CD14-positive monocyte (primary cell): Measurements from ENCODE around the gene NCCRP1. TPM values are rescaled to one million over a fixed set of nuclear protein-coding genes. Genes with fewer than 3 reads are reported as not detected.

Experiments used
- DNase-seq, 3 donors: peaks; one replicate each; pipeline ENCODE4 v3.0.0-alpha.2; 2011 to 2022
- H2AFZ ChIP-seq: 2 replicates; pipeline ENCODE4 v1.6.0; 2012; ENCODE audit warnings: mild to moderate bottlenecking, low read depth, low read length, inconsistent platforms; ENCODE audit not compliant: insufficient read depth, poor library complexity, severe bottlenecking
- H3K27ac ChIP-seq, 2 donors: 1 replicate in 1 of 2; 2 replicates in 1 of 2; pipeline ENCODE4 v1.5.1; 2012 to 2013; ENCODE audit warnings: low read length in 2 of 2, control low read depth in 1 of 2, inconsistent platforms in 1 of 2, low read depth in 1 of 2, mild to moderate bottlenecking in 1 of 2
- H3K27me3 ChIP-seq, 2 donors: one replicate each; pipeline versions ENCODE4 v1.6.0 to v1.6.1; 2011 to 2013; ENCODE audit warnings: low read length in 2 of 2; ENCODE audit not compliant: control insufficient read depth in 2 of 2, insufficient read depth in 2 of 2
- H3K36me3 ChIP-seq, 2 donors: replicated peaks in 1 of 2; 1 replicate in 1 of 2; 2 replicates in 1 of 2; pipeline versions ENCODE4 v1.5.1 to v1.6.1; 2012 to 2013; ENCODE audit warnings: low read length in 2 of 2, control low read depth in 1 of 2, inconsistent platforms in 1 of 2, mild to moderate bottlenecking in 1 of 2; ENCODE audit not compliant: insufficient read depth in 2 of 2, control insufficient read depth in 1 of 2
- H3K4me1 ChIP-seq, 2 donors: 1 replicate in 1 of 2; 2 replicates in 1 of 2; pipeline versions ENCODE4 v1.5.1 to v1.6.1; 2012 to 2013; ENCODE audit warnings: low read length in 2 of 2, control low read depth in 1 of 2, inconsistent platforms in 1 of 2, mild to moderate bottlenecking in 1 of 2, moderate library complexity in 1 of 2; ENCODE audit not compliant: insufficient read depth in 2 of 2, control insufficient read depth in 1 of 2
- H3K4me2 ChIP-seq: replicated peaks from 2 replicates; pipeline ENCODE3; 2012; ENCODE audit warnings: low read length, moderate library complexity, mild to moderate bottlenecking; ENCODE audit not compliant: poor library complexity, severe bottlenecking; ENCODE audit errors: extremely low read depth
- H3K4me3 ChIP-seq, 3 experiments: fragments of 200-600 bp in 1 of 3; sonication (generic) in 1 of 3; replicated peaks in 1 of 3; 1 replicate in 2 of 3; 2 replicates in 1 of 3; pipeline ENCODE4 v1.5.1; 2011 to 2013; ENCODE audit warnings: low read length in 3 of 3, mild to moderate bottlenecking in 3 of 3, control low read depth in 2 of 3, low read depth in 2 of 3, inconsistent platforms in 1 of 3, moderate library complexity in 1 of 3
- H3K79me2 ChIP-seq: 2 replicates; pipeline ENCODE4 v1.6.0; 2012; ENCODE audit warnings: mild to moderate bottlenecking, control low read depth, inconsistent platforms, low read length, moderate library complexity; ENCODE audit not compliant: insufficient read depth
- H3K9ac ChIP-seq: 2 replicates; pipeline ENCODE4 v1.6.0; 2017; ENCODE audit warnings: low read length, mild to moderate bottlenecking; ENCODE audit not compliant: insufficient read depth, poor library complexity, severe bottlenecking
- H3K9me3 ChIP-seq, 2 donors: replicated peaks in 1 of 2; 1 replicate in 1 of 2; 2 replicates in 1 of 2; pipeline versions ENCODE4 v1.5.1 to v1.6.1; 2012 to 2013; ENCODE audit warnings: low read length in 2 of 2, control low read depth in 1 of 2; ENCODE audit not compliant: control insufficient read depth in 1 of 2, insufficient read depth in 1 of 2
- H4K20me1 ChIP-seq: 2 replicates; pipeline ENCODE4 v1.6.0; 2012; ENCODE audit warnings: mild to moderate bottlenecking, low read length, control low read depth, moderate library complexity; ENCODE audit not compliant: insufficient read depth
- H3K27ac Mint-ChIP-seq, 7 donors: one replicate each; pipeline ENCODE4 v1.8.0; 2020; ENCODE audit warnings: mild to moderate bottlenecking in 7 of 7, mixed read lengths in 7 of 7, moderate library complexity in 6 of 7, inconsistent platforms in 2 of 7
- H3K27me3 Mint-ChIP-seq, 3 donors: one replicate each; pipeline ENCODE4 v1.8.0; 2021 to 2022; ENCODE audit warnings: low read depth in 3 of 3, mild to moderate bottlenecking in 3 of 3, mixed read lengths in 3 of 3, moderate library complexity in 3 of 3, inconsistent platforms in 1 of 3
- H3K36me3 Mint-ChIP-seq, 2 donors: one replicate each; pipeline ENCODE4 v1.8.0; 2020; ENCODE audit warnings: mixed read lengths in 2 of 2, inconsistent platforms in 1 of 2, mild to moderate bottlenecking in 1 of 2
- H3K4me1 Mint-ChIP-seq: one replicate; pipeline ENCODE4 v1.8.0; 2020; ENCODE audit warnings: mild to moderate bottlenecking, mixed read lengths
- H3K4me3 Mint-ChIP-seq, 2 donors: one replicate each; pipeline ENCODE4 v1.8.0; 2020; ENCODE audit warnings: mild to moderate bottlenecking in 2 of 2, mixed read lengths in 2 of 2, moderate library complexity in 1 of 2
- H3K9me3 Mint-ChIP-seq, 7 donors: one replicate each; pipeline ENCODE4 v1.8.0; 2020 to 2022; ENCODE audit warnings: mixed read lengths in 7 of 7, mild to moderate bottlenecking in 6 of 7, moderate library complexity in 6 of 7, inconsistent platforms in 2 of 7
- CTCF ChIP-seq: fragments of 200-600 bp; IDR thresholded peaks from one replicate; pipeline ENCODE4 v1.8.0; 2022; ENCODE audit warnings: antibody characterized with exemption, mild to moderate bottlenecking
- WGBS: methylation state at CpG from one replicate; pipeline ENCODE4 v1.1.5; 2013; ENCODE audit warnings: missing lambda C conversion rate; ENCODE audit not compliant: insufficient coverage; 5-methylcytosine and 5-hydroxymethylcytosine counted together
- intact Hi-C, 2 donors: fragments of 100-400 bp; cut with micrococcal nuclease; formaldehyde crosslinking; loops; one replicate each; pipeline versions ENCODE4 v1.15.0 to v1.15.1; 2023
- polyA plus RNA-seq, 3 donors: library from polyadenylated mRNA; depleted of rRNA in 1 of 3; unstranded in 2 of 3; stranded (reverse) in 1 of 3; fragments of 300-500 nt in 2 of 3; fragments of >200 nt in 1 of 3; fragmentation: Illumina TruSeq in 2 of 3; gene quantifications; 1 replicate in 2 of 3; 2 replicates in 1 of 3; pipeline ENCODE4 v1.2.3, GENCODE V29; 2012 to 2021

The NCCRP1 gene
- polyA plus RNA-seq, 3 donors: not detected

DNA sequence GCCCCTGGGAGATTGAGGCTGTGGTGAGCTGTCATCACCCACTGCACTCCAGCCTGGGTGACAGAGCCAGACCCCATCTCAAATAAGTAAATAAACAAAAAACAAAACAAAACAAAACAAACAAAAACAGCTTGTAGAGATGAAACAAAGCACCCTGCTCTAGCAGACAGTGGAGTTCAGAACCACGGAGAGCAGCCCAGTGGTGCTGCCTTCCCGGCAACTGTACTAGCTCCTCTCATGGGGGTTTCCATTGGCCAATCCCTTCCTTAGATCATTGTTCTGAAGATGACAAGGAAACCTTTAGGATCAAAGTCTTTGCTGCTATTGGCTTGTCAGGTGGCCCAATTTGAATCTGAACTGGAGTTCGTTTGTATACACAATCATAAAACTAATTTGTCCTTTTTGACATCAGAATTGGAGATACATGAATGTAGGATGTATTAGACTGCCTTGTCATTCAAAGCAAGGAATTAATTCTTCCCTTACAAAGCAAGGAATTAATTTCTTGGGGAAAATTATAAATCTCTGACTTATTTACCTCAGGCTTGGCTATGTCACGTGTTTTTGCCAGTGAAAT, 27.0 kb downstream of the NCCRP1 start:
- Histone ChIP-seq H3K9me3 (no peaks in the 10 kb centered on the region), H3K27me3 (no peaks in the 10 kb centered on the region), H3K4me1 (peaks cover 7 to 8% of the 10 kb centered on the region in 2 donors), H3K27ac (no peak overlapping the region), H4K20me1 (no peaks in the 10 kb centered on the region), H3K4me3 (no peak overlapping the region), H3K4me2 (no peak overlapping the region), H3K36me3 (no peaks in the 10 kb centered on the region), H2AFZ (no peak overlapping the region), H3K9ac (no peak overlapping the region), H3K79me2 (no peaks in the 10 kb centered on the region)
- H3K27me3 Mint-ChIP-seq: peaks cover 3 to 10% (median 5%) of the 10 kb centered on the region in 3 donors
- H3K36me3 Mint-ChIP-seq: no peaks in the 10 kb centered on the region
- no peak for DNase-seq
- H3K4me3 Mint-ChIP-seq: no peak overlapping the region
- 28% methylated on average over 2 of the region's 4 CpGs for WGBS
- H3K9me3 Mint-ChIP-seq: peaks cover 0 to 4% (median 0%) of the 10 kb centered on the region in 7 donors
- no peak overlapping the region for H3K27ac Mint-ChIP-seq
- TF ChIP-seq CTCF: no peak
- intact Hi-C loops: no loop called here
- H3K4me1 Mint-ChIP-seq: peaks cover 8% of the 10 kb centered on the region

DNA sequence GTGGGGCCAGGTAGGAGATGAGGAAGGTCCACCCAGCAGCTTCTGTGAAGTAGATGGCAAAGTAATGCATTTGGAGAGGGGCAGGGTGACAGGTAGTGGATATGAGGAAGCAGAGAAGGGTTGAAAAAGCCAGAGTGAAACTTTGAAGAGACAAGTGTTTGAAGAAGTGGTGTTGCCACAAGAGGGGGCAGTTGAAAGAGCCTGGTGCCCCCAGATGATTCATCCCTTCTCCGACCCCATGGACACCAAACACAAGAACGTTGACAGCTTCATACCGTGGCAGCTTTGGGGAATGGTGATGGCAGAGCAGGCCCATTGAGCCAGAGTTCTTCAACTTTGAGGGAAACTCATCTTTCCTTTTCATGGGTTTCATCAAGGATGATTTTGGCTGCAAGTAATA, 28.1 kb downstream of the NCCRP1 start:
- intact Hi-C loops: no loop called here
- Histone ChIP-seq H3K4me1 (peaks cover 7 to 8% of the 10 kb centered on the region in 2 donors), H4K20me1 (no peaks in the 10 kb centered on the region), H3K9me3 (no peaks in the 10 kb centered on the region), H3K36me3 (no peaks in the 10 kb centered on the region), H3K4me3 (no peak overlapping the region), H3K9ac (no peak overlapping the region), H3K27ac (no peak overlapping the region), H2AFZ (no peak overlapping the region), H3K79me2 (no peaks in the 10 kb centered on the region), H3K4me2 (no peak overlapping the region), H3K27me3 (no peaks in the 10 kb centered on the region)
- no peaks in the 10 kb centered on the region for H3K36me3 Mint-ChIP-seq
- WGBS: no CpG with 5 or more reads among the region's 3 CpGs
- peak overlapping the region in 1 of 7 donors; percentile 20 for H3K27ac Mint-ChIP-seq
- TF ChIP-seq CTCF: no peak
- H3K4me3 Mint-ChIP-seq: peak overlapping the region in 1 of 2 donors; percentile 53
- peaks cover 8% of the 10 kb centered on the region for H3K4me1 Mint-ChIP-seq
- peaks cover 0 to 1% (median 0%) of the 10 kb centered on the region in 7 donors for H3K9me3 Mint-ChIP-seq
- peak in 1 of 3 donors; percentile 12 for DNase-seq
- H3K27me3 Mint-ChIP-seq: peaks cover 3 to 11% (median 9%) of the 10 kb centered on the region in 3 donors
